Measurements from ENCODE around the gene RXFP1. TPM values are rescaled to one million over a fixed set of nuclear protein-coding genes. Genes with fewer than 3 reads are reported as not detected.

The RXFP1 gene
- total RNA-seq, 1 donor from 2014 or later, result not detected

- intact Hi-C loops (cut with micrococcal nuclease), result loop anchor here (1.0 to 5.0 kb wide), 2 partner anchors 97 to 156 kb away; no protein-coding TSS in a partner anchor
Observed at GRCh38 chr4:158670975-158671664, 149.4 kb downstream of the RXFP1 start.

- intact Hi-C loops (cut with micrococcal nuclease), result loop anchor here (1.0 to 5.0 kb wide), 2 partner anchors 97 to 156 kb away; no protein-coding TSS in a partner anchor
Observed at GRCh38 chr4:158671665-158671914, 149.9 kb downstream of the RXFP1 start, which contains the start of gene C4orf46. Gene C4orf46 (minus strand): TSS chr4:158671887. CDS start chr4:158671801, 86 bp downstream.

GRCh38 chr4:158671915-158672806 is 150.5 kb downstream of the RXFP1 start, which contains the start of gene ETFDH:
Gene ETFDH (plus strand): TSS chr4:158672296. CDS start chr4:158672457, 161 bp downstream.
- intact Hi-C loops (cut with micrococcal nuclease), result loop anchor here (1.0 to 5.0 kb wide), 8 partner anchors 51 to 534 kb away; partner anchors contain the start of gene PPID

GRCh38 chr4:158673633-158674032 is 152.0 kb downstream of the RXFP1 start:
- intact Hi-C loops (cut with micrococcal nuclease), result loop anchor here (5.0 kb wide), 1 partner anchor 154 kb away; no protein-coding TSS in a partner anchor

GRCh38 chr4:158676076-158676475 is 154.4 kb downstream of the RXFP1 start:
- intact Hi-C loops (cut with micrococcal nuclease), result no loop called here

- intact Hi-C loops (cut with micrococcal nuclease), result no loop called here
Observed at GRCh38 chr4:158678767-158679166, 157.1 kb downstream of the RXFP1 start.

- intact Hi-C loops (cut with micrococcal nuclease), result no loop called here
Observed at GRCh38 chr4:158681629-158682028, 159.9 kb downstream of the RXFP1 start.

- intact Hi-C loops (cut with micrococcal nuclease), result no loop called here
Observed at GRCh38 chr4:158682066-158682465, 160.4 kb downstream of the RXFP1 start.

- intact Hi-C loops (cut with micrococcal nuclease), result no loop called here
Observed at GRCh38 chr4:158688813-158689212, 167.1 kb downstream of the RXFP1 start.

Other genes with a start within 250 kb of the RXFP1 start
- 15.7 and 18.0 TPM in 2 replicates for gene C4orf46, start 150.0 kb downstream of the RXFP1 start, total RNA-seq
- 20.3 and 27.0 TPM in 2 replicates for gene ETFDH, start 150.4 kb downstream of the RXFP1 start, total RNA-seq
- 39.4 and 41.6 TPM in 2 replicates for gene PPID, start 201.5 kb downstream of the RXFP1 start, total RNA-seq
- gene FNIP2, start 247.1 kb downstream of the RXFP1 start, total RNA-seq, result 18.2 and 19.7 TPM in 2 replicates